Measurements from ENCODE around the gene ARHGAP8.

DNA sequence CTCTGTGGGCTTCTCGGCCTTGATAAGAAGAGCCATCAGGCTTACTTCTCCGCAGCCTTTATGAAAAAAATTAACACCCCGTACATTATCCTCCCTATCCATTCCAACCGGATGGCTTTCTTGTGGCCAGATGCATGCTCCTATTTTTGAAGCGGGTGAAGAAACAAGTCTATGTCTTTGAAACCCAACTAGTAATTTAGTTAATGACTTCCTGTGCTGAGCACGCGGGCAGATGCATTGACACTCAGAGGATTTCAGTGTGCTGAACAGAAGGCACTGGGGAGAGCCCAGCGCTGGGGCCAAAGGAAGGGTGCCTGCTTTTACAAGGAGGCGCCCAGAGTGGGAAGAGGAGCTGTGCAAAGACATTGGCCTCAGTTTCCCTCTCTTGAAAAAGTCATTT, 53.3 kb downstream of the ARHGAP8 start:
- TF ChIP-seq CTCF (IDR thresholded peaks at IDR 0.05; ENCODE audit: insufficient read depth, low read length) (no peak), REST (IDR thresholded peaks at IDR 0.05; ENCODE audit: insufficient replicate concordance, low read depth) (no peak), POLR2AphosphoS5 (IDR thresholded peaks at IDR 0.05; ENCODE audit: low read depth) (no peak), SPI1 (IDR thresholded peaks at IDR 0.05; ENCODE audit: borderline replicate concordance, low read depth) (no peak)

All from HL-60 (cell line).